NCI-H226 (cell line): ENCODE measurements around the gene SYNGR3.

Experiments used
- DNase-seq: peaks from one replicate; pipeline ENCODE4 v3.0.0-alpha.2; 2015

Gene SYNGR3

DNA sequence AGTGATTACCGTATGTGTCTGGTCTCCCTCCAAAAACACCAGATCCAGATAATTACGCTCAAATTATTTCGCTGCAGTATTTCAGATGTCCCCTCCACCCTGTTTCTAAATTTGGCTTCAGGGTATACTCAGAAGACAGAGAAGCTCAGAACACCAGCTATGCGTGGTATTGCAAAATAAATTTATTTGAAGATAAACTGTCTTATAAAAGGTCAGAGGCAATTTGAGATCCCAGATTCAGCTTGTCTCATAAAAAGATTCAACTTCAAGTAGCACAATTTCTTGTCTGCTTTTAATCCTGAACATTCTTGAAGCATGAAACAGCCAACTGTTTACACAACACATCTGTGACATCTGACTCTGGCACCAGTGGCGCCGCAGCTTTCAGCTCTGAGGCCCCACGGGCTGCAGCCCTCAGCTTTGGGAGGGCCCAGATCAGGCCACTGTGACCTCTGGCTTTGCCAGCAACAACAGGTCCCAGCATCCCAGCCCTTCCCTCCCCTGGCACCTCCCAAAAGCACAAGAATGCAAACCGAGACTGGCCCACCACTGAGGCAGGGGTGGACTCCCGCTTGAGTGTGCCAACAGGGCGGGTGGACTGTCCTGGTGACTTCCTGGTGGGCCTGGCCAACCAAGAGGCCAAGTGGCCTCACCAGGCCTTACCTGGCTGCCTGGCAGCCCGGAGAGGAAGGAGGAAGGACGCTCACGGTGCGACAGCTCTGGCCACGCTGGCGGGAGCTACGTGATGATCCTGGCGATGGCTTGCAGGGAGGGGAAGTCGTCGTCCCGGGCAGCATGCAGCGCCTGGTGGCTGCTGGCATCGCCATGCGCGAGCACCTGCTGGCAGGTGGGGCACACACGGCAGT lies 8.0 kb downstream of the SYNGR3 start:
- no peak for DNase-seq

DNA sequence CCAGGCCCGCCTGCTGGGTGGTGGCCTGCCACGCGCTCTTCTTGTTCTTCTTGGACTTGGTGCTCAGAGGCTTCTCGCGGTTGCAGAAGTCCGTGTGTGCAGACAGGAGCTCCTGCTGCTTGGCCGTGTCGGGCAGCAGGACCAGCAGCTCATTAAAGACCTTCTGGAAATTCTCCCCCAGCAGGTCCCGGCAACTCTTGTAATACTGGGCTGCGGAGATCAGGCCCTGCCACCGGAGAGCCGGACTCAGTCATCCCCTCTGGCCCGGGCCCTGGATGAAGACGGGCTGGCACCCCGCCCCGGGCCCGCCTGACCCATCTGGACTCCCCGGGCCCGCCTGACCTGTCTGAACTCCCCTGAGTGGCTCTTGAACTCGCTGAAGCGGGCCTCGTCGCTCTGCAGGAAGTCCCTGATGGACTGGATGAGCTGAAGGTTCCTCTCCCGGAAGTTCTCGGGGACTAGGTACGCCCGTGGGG lies 8.6 kb downstream of the SYNGR3 start:
- no peak for DNase-seq

- no peak for DNase-seq
Measured at GRCh38 chr16:1998852-1999801, 9.4 kb downstream of the SYNGR3 start.

DNA sequence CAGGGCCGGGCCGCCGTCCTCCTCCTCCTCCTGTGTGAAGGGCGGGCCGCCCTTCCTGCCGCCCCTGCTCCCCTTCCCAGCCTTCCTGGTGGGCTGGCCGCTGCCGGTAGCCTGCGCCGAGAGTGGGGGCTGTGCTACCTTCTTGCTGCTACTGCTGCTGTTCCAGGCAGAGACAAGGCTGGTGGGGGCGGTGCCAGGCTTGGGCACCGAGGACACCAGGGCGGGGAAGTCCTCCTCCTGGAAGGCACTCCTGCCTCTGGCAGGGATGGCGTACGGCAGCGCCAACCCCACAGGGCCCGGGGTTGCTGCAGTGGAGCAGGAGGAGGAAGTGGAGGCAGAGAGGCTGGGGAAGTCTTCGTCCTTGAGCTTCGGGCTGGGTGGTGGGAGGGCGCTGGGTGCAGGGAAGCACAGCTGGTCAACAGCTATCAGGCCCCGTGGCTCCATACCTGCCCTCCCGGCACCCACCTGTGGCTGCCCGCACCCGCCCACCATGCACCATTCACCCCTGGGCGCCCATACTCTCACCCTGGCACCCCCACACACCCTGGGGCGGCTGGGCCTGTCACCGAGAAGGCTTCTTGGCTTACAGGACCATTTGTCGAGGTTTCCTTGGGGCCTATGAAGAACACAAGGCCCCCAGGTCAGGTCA lies 10.2 kb downstream of the SYNGR3 start:
- no peak for DNase-seq

DNA sequence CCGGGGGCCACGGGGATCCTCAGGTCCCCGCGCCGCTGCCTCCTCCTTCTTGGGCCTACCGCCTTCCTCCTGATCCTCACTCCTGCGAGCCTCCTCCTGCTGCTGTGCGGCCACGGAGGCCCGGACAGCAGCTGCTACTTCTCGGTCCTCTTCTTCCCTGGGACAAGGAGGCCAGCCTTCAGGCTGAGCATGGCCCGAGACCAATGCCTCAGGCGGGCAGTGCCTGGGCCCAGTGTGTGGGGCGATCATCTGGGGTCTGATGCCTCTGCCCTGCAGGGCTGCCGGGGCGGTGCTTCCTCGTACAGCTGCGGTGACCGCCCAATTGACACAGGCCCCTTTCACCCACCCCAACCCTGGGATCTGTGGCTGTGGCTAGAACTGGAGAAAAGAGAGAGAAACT lies 11.3 kb downstream of the SYNGR3 start:
- DNase-seq, result no peak

DNA sequence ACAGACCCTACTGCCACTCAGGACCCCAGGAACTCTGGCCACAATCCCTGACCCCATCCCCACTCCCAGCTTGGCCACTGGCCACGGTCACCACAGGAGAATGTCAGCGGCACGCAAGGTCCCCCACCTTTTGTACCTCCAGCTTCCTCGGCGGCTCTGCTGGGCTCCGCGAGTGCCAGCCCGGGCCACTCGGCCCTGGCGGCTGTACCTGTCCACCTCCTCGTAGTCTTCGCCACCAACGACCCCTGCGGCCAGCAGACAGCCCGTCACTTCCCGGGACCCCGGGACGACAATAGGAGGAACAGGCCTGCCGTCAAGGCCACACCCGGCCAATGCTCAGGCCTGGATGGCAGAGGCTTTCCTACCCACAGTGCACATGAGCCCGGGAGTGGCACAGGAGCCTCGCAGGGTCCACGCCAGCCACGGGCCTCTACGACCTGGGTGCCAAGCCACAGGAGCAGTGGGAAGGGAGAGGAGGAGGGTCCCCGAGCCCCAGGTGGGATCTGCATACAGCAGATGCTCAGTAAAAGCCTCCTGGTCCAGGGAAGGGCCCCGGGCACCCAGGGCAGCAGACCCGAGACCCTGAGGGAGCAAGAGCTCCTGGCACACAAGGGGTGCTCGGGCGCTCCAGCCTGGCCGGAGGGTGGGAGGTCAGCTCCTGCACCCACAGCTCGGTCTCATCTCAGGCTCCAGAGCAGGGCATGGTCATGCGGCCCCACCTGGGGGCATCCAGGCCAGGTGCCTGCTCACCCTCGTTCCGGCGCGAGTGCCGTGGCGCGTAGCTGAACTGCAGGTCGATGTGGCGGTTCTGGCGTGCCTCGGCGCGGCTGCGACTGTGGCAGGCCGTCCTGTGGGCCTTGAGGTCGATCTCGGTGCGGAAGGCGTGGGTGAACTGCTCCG lies 11.9 kb downstream of the SYNGR3 start:
- no peak for DNase-seq

GRCh38 chr16:2002406-2003230 lies 12.8 kb downstream of the SYNGR3 start:
- no peak for DNase-seq

DNA sequence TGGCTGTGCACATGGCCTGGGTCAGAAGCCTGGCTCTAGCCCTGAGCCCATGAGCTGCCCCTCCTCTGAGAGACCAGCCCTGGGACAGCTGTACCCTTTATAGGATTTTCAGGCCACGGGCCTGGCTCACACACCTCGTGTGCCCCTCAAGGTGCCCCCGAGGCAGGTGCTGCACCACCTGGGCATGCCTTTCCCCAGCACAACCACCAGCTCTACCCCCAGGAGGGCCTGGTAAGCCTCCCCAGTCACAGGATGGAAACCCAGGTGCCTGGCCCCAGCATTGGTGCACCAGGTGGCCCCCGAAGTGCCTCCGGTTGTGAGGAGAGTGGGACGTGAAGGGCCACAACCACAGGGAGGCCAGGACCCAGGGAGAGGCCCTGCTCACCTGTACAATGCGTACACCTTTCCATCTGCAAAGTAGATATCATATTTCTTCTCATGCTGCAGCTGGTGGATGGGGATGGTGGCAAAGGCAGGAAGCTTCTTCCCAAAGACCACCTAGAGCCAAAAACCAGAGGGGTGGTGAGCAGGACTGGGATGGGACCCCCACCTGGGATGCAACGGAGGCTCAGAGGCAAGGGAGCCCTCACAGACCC lies 13.6 kb downstream of the SYNGR3 start:
- no peak for DNase-seq

DNA sequence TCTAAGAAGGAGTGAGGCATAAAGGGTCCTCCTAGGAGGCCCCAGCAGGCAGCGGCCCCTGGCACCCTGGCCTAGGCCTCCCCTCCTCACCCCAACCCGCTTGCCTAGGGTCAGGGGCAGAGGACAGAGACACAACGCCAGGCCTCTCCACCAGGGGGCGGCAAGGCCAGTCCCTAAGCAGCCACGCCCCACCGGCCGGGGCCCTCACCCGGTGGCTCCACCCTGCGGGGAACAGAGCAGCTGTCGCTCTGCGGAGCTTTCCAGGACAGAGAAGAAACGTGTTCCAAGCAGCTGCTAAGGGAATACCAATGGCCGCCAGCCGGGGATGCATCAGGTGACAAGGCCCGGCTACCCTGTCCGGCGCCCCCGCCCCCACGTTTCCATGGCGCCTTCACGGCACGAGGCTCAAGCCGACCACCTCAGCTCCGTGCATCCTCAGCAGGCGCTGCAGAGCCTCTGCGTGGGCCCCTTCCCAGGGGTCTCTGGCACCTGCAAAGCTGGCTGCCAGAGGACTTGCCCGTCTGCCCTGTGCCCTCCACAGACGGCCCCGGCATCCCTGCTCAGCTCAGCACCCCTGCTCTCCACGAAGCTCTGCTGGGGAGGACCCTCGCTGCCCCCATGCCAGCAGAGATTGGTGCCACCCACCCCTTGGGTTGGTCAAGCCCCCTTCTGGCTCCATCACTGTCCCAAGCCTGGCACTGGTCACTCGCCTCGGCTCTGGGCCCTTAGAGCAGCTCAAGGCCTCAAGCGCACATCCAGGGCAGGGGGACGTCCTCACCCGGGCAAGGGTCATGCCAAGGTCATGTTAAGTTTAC lies 14.3 kb downstream of the SYNGR3 start:
- peak; percentile 51 for DNase-seq

- no peak for DNase-seq
Measured at GRCh38 chr16:2004795-2005517, 15.2 kb downstream of the SYNGR3 start.

GRCh38 chr16:2005646-2006045 lies 15.9 kb downstream of the SYNGR3 start:
- DNase-seq, result no peak

DNA sequence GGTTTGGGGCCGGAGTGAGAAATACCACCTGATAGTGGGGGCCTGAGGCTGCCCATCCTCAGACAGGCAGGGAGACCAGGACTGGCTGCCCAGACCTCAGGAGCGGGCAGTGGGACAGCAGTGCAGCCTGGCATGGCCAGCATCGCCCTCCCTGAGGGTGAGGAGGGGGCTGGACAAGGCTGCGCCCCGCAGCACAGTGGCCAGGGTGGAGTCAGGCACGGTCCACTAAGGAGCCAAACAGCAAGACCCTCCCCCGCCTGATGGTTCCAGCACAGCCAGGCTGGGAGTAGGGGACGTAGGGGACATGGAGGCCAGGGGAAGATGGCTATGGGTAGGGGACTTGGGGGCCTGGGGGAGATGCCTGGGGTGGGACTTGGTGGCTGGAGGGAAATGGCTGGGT lies 16.5 kb downstream of the SYNGR3 start:
- DNase-seq, result no peak

DNA sequence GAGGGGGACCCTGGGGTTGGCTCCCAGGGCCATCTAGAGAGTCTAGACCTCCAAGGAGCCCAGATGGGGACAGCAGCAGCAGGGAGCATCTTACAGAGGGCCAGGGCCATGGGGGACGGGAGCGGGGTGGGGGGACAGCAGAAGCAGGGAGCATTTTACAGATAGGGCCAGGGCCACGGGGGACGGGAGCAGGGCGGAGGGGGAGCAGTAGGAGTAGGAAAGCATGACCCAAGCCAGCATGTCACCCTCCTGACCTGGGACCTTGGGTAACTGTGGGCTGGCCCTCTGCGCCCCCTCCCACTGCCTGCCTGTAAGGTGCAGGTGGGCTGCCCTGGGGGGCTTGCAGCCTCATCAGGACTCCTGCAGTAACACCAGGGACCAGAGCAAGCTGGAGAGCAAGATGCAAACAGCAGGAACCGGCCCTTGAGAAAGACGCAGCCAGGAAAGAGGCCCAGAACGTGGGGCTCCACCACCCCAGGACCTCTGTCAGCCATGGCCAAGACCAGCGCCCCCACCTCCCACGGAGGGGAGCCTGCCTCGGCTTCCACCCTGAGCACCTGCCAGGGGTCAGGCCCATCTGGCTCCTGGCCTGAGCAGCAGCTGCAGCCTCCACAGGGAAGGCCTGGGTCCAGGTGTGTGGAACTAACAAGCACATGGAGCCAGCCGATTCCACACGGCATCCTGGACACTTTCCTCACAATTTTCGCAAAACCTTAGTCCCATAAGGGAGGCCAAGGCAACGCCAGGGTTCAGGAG lies 17.5 kb downstream of the SYNGR3 start:
- DNase-seq, result no peak

- DNase-seq, result peak; percentile 97
Measured at GRCh38 chr16:2008009-2008526, 18.3 kb downstream of the SYNGR3 start.

GRCh38 chr16:2008631-2009163 lies 18.9 kb downstream of the SYNGR3 start:
- DNase-seq, result no peak

- no peak for DNase-seq
Measured at GRCh38 chr16:2009164-2009711, 19.5 kb downstream of the SYNGR3 start.

- DNase-seq, result peak; percentile 82
Measured at GRCh38 chr16:2009791-2010510, 20.2 kb downstream of the SYNGR3 start, which contains the start of gene ZNF598. Gene ZNF598, minus strand, starts transcription at chr16:2009821.
